Stimulated activated CD4-positive, alpha-beta T cell treated with anti-CD3 and anti-CD28 coated beads, Interleukin-1b, Interleukin-23, amount 100 ng/mL, for 24 hours (primary cell): ENCODE data around the gene KMT2B.
A peak's percentile ranks its signal among the peaks of the same experiment; 100 is the strongest.
"Not testable (repeated sequence)": the region's sequence is repeated elsewhere in the genome, so short reads cannot be mapped to it uniquely, and the experiment has no call there.

ENCODE experiments used
- DNase-seq, 4 experiments: peaks; one replicate each; pipeline ENCODE4 v3.0.0-alpha.2; 2020; ENCODE audit warnings: low read depth in 4 of 4, low spot score in 1 of 4

The KMT2B gene

GRCh38 chr19:35710784-35711723, 6.7 kb upstream of the KMT2B start:
- DNase-seq, result peak in 3 of 4 experiments; percentile 35 to 74 (median 46)

- DNase-seq, result peak in 3 of 4 experiments; percentile 30 to 87 (median 65)
These were observed 5.0 kb upstream of the KMT2B start for GRCh38 chr19:35712567-35713505.

- no peak for DNase-seq
These were observed 4.3 kb upstream of the KMT2B start for GRCh38 chr19:35713506-35713850.

- no peak for DNase-seq
These were observed 3.8 kb upstream of the KMT2B start for GRCh38 chr19:35713904-35714495.

- DNase-seq, result no peak
These were observed 3.0 kb upstream of the KMT2B start for GRCh38 chr19:35714601-35715354.

- DNase-seq, result no peak
These were observed 2.4 kb upstream of the KMT2B start for GRCh38 chr19:35715355-35715809.

- no peak for DNase-seq
These were observed 1.6 kb upstream of the KMT2B start for GRCh38 chr19:35715981-35716800.

- peak in 3 of 4 experiments; percentile 73 to 94 (median 91) for DNase-seq
These were observed 770 bp upstream of the KMT2B start for GRCh38 chr19:35716801-35717664.

- peak in 1 of 4 experiments; percentile 51 for DNase-seq
These were observed 690 bp downstream of the KMT2B start for GRCh38 chr19:35718345-35719041.

GRCh38 chr19:35719402-35720162, 1.8 kb downstream of the KMT2B start:
- no peak for DNase-seq

GRCh38 chr19:35720163-35720524, 2.3 kb downstream of the KMT2B start:
- DNase-seq, result no peak

GRCh38 chr19:35720648-35721047, 2.8 kb downstream of the KMT2B start:
- no peak for DNase-seq

- DNase-seq, result no peak
These were observed 3.6 kb downstream of the KMT2B start for GRCh38 chr19:35721374-35721773.

GRCh38 chr19:35722461-35722860, 4.7 kb downstream of the KMT2B start:
- no peak for DNase-seq

- DNase-seq, result no peak
These were observed 5.1 kb downstream of the KMT2B start for GRCh38 chr19:35722897-35723296.

GRCh38 chr19:35723671-35724070, 5.9 kb downstream of the KMT2B start:
- DNase-seq, result no peak

- DNase-seq, result not testable (repeated sequence)
These were observed 6.3 kb downstream of the KMT2B start for GRCh38 chr19:35724132-35724531.
